GM18498 (cell line): ENCODE data around the gene NINJ2.
"Not testable (repeated sequence)": the region's sequence is repeated elsewhere in the genome, so short reads cannot be mapped to it uniquely, and the experiment has no call there.

ENCODE experiments used
- ATAC-seq: cut with Tn5 transposase; IDR thresholded peaks from one replicate; pipeline ENCODE4 v1.9.1; 2021; ENCODE audit warnings: mild to moderate bottlenecking, moderate library complexity; ENCODE audit not compliant: unreplicated experiment

Gene NINJ2, protein sequence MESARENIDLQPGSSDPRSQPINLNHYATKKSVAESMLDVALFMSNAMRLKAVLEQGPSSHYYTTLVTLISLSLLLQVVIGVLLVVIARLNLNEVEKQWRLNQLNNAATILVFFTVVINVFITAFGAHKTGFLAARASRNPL

GRCh38 chr12:663293-663871 is at the start of gene NINJ2:
Gene NINJ2 (minus strand): TSS chr12:663445. CDS start chr12:663360, 85 bp downstream.
- no peak for ATAC-seq

GRCh38 chr12:712172-712863 is 49.1 kb upstream of the NINJ2 start:
- ATAC-seq, result no peak

- no peak for ATAC-seq
Observed at GRCh38 chr12:709455-710020, 46.3 kb upstream of the NINJ2 start.

GRCh38 chr12:708084-708483 is 44.8 kb upstream of the NINJ2 start:
- ATAC-seq, result not testable (repeated sequence)

GRCh38 chr12:704516-705242 is 41.4 kb upstream of the NINJ2 start:
- no peak for ATAC-seq

DNA sequence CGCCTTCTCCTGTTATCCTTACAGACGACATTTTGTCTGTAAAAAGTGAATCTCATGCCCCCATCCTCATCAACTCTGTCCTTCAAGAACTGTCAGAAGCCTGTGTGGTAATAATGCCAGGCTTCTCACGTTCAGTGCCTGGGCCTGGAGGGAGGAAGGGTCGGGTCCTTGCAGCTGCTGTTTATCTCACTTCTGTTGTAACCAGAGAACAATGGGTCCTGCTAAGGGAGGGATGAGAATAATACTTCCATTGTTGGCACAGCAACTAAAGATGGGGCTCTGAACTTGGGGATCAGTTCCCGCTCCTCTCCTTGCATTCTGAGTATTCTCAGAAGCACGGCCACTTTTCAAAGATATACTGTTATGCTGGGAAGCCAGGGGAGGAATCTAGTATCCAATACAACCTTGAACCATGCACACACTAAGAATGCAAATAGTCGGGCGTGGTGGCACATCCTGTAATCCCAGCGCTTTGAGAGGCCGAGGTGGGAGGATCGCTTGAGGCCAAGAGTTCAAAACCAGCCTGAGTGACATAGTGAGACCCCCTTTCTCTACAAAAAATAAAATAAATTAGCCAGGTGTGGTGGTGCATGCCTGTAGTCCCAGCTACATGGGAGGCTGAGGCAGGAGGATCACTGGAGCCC is 38.8 kb upstream of the NINJ2 start:
- no peak for ATAC-seq

DNA sequence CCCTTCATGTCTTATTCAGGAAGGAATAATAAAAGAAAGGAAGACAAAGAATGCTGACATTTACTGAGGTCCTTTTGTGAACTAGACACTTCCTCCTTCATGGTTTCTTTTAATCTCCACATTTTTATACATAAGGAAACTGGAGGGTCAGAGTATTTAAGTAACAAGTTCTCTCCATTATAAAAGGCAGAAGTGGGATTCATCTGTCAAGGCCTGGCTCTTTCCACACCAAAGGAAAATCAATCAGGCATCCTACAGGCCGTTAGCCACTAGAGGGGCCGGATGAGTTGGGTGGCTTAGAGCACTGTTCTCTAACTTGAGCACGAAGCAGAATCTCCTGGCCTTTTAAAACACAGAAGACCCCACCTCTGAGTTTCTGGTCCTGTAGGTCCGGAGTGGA is 36.8 kb upstream of the NINJ2 start:
- no peak for ATAC-seq

DNA sequence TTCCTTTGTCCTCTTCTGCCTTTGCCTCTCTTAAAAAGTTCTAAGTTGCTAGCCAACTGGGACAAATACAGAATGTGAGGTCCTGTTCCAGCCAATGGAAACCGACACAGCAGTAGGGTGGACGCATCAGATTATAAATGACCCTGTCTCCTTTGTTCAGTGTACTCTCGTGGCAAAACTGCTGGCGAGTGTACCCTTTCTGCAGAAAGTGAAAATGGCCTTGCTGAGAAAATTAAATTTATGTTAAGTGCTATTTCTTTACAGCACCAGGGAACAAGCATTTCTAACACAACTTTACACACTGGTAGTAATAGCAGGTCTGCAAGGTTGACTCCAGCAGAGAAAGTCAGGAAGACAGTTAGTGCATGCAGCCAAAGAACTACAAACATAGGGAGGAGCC is 35.0 kb upstream of the NINJ2 start:
- ATAC-seq, result not testable (repeated sequence)

- ATAC-seq, result no peak
Observed at GRCh38 chr12:697481-697880, 34.2 kb upstream of the NINJ2 start.

DNA sequence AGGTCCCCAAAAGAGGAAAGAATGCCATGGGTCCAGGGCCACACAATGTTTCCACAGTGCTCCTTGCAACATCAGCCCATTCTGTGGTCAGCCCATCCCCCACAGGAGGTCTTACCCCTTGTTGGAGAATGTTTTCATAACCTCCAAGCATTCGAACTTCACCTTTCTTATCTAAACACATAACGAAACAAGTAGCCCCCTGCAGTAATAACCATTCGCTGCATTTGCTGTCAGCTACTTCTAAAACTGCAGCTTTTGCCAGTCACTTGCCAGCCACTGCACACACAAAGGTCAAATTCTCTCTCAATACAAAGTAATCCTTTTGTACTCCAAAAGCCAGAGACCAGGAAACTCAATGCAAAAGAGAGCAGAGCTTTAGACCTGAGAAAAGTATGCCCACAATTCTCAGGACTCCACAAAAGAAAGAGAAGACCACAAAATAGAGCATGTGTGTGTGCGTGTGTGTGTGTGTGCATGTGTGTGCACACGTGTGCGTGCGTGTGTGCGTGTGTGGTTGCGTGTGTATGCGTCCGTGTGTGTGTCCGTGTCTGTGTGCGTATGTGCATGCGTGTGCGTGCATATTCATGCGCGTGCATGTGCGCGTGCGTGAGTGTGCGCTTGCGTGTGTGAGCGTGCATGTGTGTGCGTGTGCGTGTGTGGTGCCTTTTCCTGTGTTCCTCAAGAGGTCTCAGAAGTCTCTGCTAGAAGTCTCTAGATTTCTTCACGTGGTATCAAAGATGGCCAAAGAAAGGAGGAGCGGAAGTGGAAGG is 31.7 kb upstream of the NINJ2 start:
- no peak for ATAC-seq

DNA sequence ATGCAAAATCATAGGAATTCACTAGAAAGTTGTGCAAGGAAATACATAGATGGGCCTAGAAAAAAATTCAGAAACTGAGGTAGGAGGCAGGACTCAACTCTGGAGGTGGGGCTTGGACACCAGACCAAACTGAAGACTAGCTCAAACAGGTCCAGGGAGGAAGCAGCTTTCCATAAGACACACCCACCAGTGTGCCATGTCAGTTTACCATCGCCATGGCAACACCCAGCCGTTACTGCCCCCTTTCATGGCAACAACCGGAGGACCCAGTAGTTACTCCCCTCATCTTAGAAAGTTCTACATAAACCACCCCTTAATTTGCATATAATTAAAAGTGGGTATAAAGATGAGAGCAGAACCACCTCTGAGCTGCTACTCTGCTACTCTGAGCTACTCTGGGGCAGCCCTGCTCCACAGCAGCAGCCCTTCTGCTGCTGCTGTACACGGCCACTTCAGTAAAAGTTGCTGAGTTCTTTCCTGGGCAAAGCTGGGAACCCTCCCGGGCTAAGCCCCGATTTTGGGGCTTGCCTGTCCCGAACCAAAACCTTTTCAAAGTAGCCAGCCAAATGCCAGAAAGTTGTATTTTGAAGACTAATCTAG is 30.8 kb upstream of the NINJ2 start:
- ATAC-seq, result no peak

GRCh38 chr12:692274-692673 is 29.0 kb upstream of the NINJ2 start:
- no peak for ATAC-seq

- ATAC-seq, result no peak
Observed at GRCh38 chr12:690466-690865, 27.2 kb upstream of the NINJ2 start.

GRCh38 chr12:685388-685787 is 22.1 kb upstream of the NINJ2 start:
- peak; percentile 81 for ATAC-seq

DNA sequence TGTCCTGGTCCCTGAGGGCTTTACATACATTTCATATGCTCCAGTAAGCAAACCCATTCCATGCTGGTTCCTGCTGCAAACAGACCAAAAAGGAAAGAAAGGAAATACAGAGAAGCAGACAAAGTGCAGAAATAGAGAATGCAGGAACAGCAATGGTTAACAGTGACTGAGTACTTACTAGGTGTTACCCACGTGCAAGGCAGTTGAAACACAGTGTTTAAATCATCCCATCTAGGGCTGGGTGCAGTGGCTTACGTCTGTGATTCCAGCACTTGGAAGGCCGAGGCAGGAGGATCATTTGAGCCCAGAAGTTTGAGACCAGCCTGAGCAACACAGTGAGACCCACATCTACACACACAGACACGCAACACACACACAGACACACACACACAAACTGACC is 21.2 kb upstream of the NINJ2 start:
- no peak for ATAC-seq

- ATAC-seq, result no peak
Observed at GRCh38 chr12:681568-682256, 18.5 kb upstream of the NINJ2 start.

DNA sequence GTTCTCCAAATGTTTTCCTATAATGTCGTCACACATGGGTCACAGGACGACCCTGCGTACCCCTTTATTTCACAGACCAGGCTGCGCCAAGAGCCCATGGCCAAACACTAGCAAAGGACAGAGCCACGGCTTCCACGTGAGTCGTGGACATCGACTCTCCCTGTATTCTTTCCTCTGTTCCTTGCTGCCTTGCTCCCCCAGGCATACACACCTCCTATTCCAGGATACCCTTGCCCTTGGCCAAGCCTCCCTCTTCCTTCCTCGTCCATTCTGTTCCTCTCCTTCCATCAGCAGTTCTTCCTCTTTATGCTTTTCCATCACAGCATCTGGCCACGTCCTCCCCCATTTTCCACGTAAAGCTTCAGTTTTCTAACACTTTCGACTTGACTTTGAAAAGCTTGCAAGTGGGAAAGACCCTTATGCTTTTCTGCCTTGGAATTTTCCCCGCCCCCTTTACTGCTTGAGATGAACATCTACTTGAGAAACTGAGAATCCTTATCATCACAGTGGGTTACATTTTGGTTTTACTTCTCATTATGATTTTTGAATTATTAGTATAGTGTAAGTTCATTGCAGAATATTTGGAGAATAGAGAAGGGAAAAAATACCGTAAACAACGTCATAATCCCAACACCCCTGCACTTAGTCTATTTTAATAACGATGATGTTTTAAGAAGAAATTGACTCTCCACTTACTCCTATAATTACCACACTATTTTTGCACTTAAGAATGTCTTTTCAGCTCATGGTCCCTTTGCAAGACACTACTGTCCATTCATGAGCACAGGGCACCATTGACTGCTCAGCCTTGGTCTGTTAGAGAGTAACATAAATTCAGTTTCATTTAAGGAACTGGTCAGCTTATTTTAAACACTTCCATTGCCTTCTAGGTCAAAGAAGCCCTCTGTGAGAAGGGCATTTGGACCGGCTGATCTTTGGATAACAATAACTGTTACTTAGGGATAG is 15.8 kb upstream of the NINJ2 start:
- no peak for ATAC-seq

DNA sequence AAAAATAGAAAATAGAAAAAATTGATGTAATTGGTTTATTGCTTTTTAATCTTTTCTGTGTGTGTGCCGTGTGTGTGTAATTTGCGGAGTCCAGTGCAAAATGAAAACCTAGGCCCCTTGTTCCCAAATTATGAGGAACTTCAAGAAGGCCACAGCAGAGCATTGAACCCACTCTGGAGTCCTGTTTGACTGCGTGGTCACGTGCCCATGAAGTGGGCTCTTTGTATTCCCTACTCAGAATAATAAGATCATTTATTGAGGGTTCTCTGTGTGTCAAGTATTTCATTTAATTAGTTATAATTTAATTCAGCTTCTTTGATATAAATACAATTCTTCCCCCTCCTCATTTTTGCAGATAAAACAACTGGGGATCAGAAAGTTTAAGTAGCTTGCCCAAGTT is 12.3 kb upstream of the NINJ2 start:
- ATAC-seq, result no peak
